Hepatocyte (in vitro differentiated cells): ENCODE data around the gene MRPL37.

Source experiments
- CTCF ChIP-seq: fragments of 200-600 bp; sonication (generic); IDR thresholded peaks from 2 replicates; pipeline ENCODE4 v1.5.1; 2016; ENCODE audit warnings: antibody characterized with exemption, mild to moderate bottlenecking; ENCODE audit not compliant: poor library complexity
- EZH2phosphoT487 ChIP-seq: fragments of 200-600 bp; sonication (generic); IDR thresholded peaks from one replicate; pipeline ENCODE4 v1.6.1; 2018; ENCODE audit warnings: antibody characterized with exemption, mild to moderate bottlenecking, low read depth, moderate library complexity; ENCODE audit not compliant: unreplicated experiment, severe bottlenecking

- no peak for TF ChIP-seq CTCF
- no peak for TF ChIP-seq EZH2phosphoT487
Measured at GRCh38 chr1:54221867-54222484, 22.0 kb downstream of the MRPL37 start.
